Epithelial cell of proximal tubule (primary cell): ENCODE results near the gene ZSWIM6. TPM values are rescaled to one million over a fixed set of nuclear protein-coding genes. Genes with fewer than 3 reads are reported as not detected.

Source experiments
- DNase-seq: peaks from one replicate; pipeline ENCODE4 v3.0.0-alpha.2; 2011; ENCODE audit warnings: low read depth
- H3K4me3 ChIP-seq: 2 replicates; pipeline ENCODE4 v1.5.1; 2011; ENCODE audit warnings: low read depth, mild to moderate bottlenecking, low read length
- total RNA-seq: library from RNA; depleted of rRNA; stranded (reverse); fragments of >200 nt; gene quantifications from 2 replicates; pipeline ENCODE4 v1.2.3, GENCODE V29; 2015
- TF ChIP-seq, protein P1 (sequence below): conservative IDR thresholded peaks from 2 replicates; pipeline ENCODE4 v1.5.1; 2012; ENCODE audit warnings: low read depth, mild to moderate bottlenecking, low read length

ZSWIM6 gene
- total RNA-seq, 1 donor from 2014 or later, result 8.2 TPM

DNA sequence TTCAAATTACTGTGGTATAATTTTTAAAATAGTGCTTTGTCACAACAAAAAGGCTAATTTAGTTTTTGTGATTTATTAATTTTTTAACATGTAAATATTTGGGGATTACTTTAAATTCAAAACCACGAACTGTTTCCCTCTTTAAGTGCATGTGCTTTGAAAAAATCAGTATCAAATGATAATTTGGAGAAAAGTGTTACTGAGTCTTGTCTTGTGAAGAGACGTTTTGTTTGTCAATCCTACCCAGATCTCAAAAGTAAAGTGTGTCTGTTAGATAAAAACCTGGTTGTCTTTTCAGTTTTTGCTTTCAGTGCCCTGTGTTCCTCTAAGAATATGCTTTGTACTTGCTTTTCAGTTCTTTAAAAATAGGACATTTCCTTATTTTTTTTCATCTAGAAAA lies 7.7 kb downstream of the ZSWIM6 start:
- TF ChIP-seq, protein P1, sequence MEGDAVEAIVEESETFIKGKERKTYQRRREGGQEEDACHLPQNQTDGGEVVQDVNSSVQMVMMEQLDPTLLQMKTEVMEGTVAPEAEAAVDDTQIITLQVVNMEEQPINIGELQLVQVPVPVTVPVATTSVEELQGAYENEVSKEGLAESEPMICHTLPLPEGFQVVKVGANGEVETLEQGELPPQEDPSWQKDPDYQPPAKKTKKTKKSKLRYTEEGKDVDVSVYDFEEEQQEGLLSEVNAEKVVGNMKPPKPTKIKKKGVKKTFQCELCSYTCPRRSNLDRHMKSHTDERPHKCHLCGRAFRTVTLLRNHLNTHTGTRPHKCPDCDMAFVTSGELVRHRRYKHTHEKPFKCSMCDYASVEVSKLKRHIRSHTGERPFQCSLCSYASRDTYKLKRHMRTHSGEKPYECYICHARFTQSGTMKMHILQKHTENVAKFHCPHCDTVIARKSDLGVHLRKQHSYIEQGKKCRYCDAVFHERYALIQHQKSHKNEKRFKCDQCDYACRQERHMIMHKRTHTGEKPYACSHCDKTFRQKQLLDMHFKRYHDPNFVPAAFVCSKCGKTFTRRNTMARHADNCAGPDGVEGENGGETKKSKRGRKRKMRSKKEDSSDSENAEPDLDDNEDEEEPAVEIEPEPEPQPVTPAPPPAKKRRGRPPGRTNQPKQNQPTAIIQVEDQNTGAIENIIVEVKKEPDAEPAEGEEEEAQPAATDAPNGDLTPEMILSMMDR, result no peak
- no peak overlapping the region for H3K4me3 ChIP-seq
- DNase-seq, result no peak

DNA sequence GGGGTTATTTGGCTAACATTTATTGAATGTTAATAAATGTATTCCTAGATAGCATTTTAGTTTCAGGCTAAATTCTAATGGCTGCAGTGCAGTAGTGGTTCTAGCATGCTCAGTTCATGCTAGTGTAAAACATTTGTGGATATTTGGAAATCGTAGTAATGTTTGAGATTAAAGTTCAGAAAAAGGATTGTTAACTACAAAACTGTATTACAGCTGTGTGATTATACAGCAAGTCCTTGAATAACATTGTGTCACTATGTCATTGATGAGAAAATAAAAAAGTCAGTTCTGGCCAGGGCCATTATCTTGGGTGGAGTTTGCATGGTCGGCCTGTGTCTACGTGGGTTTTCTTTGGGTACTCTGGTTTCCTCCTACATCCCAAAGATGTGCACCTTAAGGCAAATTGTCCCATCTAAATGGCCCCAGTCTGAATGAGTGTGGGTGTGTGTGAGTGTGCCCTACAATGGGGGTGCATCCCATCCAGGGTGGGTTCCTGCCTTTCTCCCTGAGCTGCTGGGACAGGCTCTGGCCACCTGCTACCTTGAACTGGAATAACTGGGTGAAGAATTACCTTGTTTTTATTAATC lies 8.8 kb downstream of the ZSWIM6 start:
- no peak for DNase-seq
- TF ChIP-seq, protein P1, result no peak
- H3K4me3 ChIP-seq, result no peak overlapping the region

DNA sequence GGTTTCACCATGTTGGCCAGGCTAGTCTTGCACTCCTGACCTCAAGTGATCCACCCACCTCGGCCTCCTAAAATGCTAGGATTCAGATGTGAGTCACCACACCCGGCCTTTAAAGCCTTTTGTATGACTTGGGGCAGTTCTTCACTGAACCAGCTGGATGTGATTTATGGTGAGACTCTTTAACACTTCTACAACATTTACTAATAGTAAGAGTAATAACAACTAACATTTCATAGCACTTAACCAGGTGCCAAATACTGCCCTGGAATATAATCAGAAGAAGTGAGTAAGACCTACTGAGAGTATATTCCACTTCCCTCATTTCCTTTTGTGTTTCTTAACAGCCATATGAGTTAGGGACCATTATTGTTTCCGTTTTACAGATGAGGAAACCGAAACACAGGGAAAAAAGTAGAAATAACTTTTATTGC lies 10.0 kb downstream of the ZSWIM6 start:
- no peak overlapping the region for H3K4me3 ChIP-seq
- TF ChIP-seq, protein P1, result no peak
- DNase-seq, result peak; percentile 71

DNA sequence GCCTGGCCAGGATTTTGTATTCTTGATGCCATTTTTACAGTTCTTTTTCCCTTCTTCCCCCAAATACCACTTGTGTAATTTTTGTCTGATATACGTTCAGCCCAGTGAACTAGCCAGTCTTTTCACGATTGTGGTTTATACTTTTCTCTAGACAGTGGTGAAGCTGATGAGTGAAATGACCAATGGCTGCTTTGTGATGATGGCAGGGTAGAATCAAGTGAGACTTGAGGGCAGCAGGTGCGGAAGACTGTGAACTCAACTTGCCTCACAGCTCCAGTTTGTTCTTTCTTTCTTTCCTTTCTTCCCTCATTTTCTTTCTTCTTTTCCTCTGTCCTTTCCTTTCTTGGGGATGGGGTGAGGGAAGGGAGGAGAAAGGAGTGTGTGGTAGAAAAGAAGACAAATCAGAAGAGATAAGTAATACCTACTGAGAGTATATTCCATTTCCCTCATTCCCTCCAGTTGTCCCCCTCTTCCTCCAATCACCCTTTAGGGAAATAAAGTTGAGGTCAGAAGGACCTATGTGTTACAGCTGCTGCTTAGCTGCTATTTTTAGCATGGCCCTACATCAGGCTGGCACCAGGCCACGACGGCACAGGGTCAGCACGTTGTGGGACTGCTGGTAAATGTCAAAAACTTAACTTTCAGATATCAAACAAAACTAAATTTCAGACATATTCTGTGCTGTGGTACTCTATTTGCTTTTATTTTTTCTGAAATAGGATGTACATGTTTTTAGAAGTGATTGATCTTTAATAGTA lies 12.3 kb downstream of the ZSWIM6 start:
- TF ChIP-seq, protein P1, result no peak
- no peak for DNase-seq
- no peak overlapping the region for H3K4me3 ChIP-seq

DNA sequence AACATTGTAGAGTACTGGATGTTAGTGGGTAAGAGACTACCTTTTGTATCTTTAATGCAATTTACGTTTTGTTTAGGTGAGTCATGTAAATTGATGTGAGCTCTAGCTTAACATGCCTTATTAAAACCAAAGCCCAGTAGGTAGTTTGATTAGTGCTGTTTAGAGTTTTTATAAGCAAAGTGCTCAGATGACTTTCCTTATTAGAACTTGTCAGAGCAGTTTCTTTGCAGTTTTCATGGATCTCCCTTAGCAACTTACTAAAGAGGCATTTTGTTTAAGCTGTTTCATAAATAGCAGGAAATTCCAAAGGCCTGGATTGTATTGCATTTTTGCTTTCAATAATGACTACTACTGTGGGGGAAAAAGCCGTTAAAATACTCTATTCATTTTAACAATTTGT lies 14.5 kb downstream of the ZSWIM6 start:
- TF ChIP-seq, protein P1, result no peak
- no peak for DNase-seq
- H3K4me3 ChIP-seq, result no peak overlapping the region

DNA sequence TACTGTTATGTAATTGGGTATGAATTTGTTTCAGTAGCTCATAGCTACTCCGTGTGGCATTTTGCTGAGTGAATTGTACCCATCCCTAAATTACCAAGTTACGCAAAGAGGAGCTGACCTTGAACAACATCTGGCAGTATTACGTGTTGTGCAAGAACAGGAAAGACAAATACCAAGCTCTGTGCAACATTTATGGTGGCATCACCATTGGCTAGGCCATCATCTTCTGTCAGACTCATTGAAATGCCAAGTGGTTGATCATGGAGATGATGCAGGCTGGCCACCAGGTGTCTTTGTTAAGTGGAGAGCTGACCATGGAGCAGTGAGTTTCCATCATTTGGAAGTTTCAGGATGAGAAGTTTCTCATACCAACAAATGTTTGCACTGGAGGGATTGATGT lies 15.0 kb downstream of the ZSWIM6 start:
- no peak overlapping the region for H3K4me3 ChIP-seq
- DNase-seq, result no peak
- TF ChIP-seq, protein P1, result peak; percentile 9

DNA sequence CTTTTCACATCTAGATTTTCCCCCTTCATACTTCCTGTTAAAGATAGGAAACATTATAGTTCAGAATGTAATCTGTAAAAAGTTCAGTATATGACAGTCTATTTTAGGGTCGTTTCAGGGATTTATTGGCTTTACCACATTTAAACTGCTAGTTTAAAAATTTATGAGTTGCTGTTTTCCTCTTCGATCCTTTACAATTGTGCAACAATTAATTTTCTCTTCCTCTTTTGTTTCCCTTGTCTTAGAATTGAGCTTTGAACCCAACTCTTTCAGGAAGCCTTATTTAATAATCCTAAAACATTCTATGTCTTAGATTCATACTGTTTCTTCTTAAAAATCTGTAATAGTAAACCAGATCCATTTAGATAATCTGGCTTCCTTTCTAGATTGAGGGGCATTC lies 16.4 kb downstream of the ZSWIM6 start:
- TF ChIP-seq, protein P1, result no peak
- DNase-seq, result no peak
- H3K4me3 ChIP-seq, result no peak overlapping the region
